Choroid plexus epithelial cell (primary cell): ENCODE measurements around the gene CSN1S1.
"Not testable (repeated sequence)": the region's sequence is repeated elsewhere in the genome, so short reads cannot be mapped to it uniquely, and the experiment has no call there.

Source experiments
- DNase-seq: peaks from one replicate; pipeline ENCODE4 v3.0.0-alpha.2; 2010; ENCODE audit warnings: low read depth
- H3K4me3 ChIP-seq: 2 replicates; pipeline ENCODE4 v1.5.1; 2011; ENCODE audit warnings: low read depth, mild to moderate bottlenecking, control low read depth, low read length, moderate library complexity
- TF ChIP-seq, protein P1 (sequence below): conservative IDR thresholded peaks from 2 replicates; pipeline ENCODE4 v1.5.1; 2011; ENCODE audit warnings: low read depth, mild to moderate bottlenecking, control low read depth, inconsistent platforms, low read length, moderate library complexity

CSN1S1 gene

DNA sequence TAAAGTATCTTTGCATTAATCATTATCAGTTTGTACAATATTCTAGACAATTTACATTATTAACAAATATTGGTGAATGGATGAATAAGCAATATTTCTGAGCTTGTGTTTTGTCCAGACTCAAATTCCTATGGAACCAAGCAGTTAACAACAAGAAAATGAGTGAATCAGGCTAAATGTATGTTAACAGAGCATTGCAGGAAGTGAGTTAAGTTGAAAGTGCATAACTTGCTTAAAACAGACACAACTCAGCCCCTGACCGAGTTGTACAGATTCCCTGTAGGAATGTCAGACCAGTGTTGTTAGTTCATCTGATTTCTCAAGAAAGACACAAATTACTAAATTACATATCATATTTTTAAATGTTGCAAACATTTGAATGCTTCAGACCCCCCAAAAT is 23.7 kb upstream of the CSN1S1 start:
- peak; percentile 80 for DNase-seq
- TF ChIP-seq, protein P1, sequence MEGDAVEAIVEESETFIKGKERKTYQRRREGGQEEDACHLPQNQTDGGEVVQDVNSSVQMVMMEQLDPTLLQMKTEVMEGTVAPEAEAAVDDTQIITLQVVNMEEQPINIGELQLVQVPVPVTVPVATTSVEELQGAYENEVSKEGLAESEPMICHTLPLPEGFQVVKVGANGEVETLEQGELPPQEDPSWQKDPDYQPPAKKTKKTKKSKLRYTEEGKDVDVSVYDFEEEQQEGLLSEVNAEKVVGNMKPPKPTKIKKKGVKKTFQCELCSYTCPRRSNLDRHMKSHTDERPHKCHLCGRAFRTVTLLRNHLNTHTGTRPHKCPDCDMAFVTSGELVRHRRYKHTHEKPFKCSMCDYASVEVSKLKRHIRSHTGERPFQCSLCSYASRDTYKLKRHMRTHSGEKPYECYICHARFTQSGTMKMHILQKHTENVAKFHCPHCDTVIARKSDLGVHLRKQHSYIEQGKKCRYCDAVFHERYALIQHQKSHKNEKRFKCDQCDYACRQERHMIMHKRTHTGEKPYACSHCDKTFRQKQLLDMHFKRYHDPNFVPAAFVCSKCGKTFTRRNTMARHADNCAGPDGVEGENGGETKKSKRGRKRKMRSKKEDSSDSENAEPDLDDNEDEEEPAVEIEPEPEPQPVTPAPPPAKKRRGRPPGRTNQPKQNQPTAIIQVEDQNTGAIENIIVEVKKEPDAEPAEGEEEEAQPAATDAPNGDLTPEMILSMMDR, result no peak

DNA sequence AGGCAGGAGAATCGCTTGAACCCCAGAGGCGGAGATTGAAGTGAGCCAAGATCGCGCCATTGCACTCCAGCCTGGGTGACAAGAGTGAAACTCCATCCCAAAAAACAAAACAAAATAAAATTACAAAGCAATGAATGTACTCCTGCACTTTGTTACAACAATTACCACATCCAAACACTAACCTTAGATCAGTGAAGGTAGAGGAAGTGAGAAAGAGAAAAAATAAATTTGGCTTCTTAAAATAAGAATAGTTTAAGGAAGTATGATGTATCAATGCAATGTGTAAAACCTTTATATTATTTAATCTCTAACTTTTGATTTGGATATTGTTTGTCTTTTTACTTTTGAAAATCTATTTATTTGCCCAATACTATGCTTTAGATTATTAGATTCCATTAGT is 21.7 kb upstream of the CSN1S1 start:
- DNase-seq, result no peak
- TF ChIP-seq, protein P1, result no peak
- H3K4me3 ChIP-seq, result no peak overlapping the region

More for the DNA sequence above, 23.7 kb upstream of the CSN1S1 start:
- no peak overlapping the region for H3K4me3 ChIP-seq

DNA sequence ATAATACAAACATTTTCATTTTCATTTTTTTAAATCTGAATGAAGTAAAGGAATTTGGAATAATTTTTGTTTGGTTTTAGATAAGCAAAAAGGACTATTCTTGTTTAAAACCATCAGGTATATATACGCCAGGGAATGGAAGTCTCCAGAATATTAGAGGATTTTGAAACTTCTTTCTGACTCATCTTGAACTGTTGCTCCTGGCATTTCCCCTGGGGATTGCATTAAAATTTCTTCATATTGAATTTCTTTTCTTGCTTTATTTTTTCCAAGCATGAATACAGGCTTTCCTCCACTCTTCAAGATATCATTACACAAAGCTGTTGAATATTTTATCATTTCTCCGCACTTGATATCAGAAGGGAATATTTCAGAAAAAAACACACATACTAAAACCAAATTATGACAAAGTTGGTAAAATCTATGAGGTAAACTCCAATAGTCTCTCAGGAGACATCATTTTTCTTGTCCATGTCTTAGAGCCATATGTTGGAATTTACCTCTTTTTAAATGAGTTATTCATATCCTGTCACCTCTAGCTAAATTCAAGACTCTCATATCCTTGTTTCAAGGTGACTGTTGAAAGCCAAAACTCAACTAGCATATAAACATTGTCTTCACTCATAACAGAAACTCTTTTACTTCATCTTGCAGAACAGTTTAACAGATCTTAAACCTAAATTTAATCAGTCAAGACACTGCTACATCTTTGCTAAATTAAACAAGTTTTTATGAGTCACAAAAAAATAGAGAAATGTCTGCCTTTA is 20.7 kb upstream of the CSN1S1 start:
- peak; percentile 93 for DNase-seq
- TF ChIP-seq, protein P1, result no peak
- H3K4me3 ChIP-seq, result no peak overlapping the region

DNA sequence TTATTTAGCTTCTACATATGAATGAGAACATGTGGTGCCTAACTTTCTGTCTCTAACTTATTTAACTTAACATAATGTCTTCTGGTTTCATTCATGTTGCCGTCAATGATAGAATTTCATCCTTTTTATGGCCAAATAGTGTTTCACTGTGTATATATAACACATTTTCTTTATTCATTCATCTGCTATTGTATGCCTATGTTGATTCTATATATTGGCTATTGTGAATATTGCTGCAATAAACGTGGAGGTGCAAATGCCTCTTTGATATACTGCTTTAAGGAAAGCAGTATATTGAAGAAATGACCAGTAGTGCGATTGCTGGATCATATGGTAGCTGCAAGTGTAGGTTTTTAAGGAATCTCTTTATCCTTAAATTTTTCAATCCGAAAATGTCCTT is 10.0 kb upstream of the CSN1S1 start:
- TF ChIP-seq, protein P1, result no peak
- DNase-seq, result no peak
- H3K4me3 ChIP-seq, result no peak overlapping the region

DNA sequence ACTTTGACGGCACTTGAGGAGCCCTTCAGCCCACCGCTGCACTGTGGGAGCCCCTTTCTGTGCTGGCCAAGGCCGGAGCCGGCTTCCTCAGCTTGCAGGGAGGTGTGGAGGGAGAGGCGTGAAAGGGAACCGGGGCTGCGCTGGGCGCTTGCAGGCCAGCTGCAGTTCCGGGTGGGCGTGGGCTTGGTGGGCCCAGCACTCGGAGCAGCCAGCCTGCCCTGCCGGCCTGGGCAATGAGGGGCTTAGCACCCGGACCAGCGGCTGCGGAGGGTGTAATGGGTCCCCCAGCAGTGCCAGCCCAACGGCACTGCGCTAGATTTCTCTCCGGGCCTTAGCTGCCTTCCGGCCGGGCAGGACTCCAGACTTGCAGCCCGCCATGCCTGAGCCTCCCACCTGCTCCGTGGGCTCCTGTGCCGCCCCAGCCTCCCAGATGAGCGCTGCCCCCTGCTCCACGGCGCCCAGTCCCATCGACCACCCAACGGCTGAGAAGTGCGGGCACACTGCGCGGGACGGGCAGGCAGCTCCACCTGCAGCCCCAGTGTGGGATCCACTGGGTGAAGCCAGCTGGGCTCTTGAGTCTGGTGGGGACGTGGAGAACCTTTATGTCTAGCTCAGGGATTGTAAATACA is 7.0 kb upstream of the CSN1S1 start:
- H3K4me3 ChIP-seq, DNase-seq: not testable (repeated sequence)

DNA sequence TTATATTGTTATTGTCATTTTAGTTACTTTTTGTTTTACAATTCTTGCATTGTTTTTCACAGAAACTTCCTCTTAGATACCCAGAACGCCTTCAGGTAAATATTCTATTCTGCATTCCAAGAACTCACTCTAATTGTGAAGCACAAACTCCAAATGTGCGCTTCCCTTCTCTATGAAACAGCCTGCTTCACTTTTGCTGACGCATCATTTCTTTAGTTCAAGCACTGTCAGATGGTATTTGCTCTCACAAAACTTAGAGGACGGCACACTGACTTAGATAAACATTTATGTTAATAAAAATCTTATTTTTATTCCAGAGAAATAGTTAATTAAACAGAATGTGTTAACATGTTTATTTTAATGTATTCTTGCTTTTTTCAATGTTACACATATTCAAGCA is 3.3 kb downstream of the CSN1S1 start:
- H3K4me3 ChIP-seq, result no peak overlapping the region
- peak; percentile 25 for DNase-seq
- TF ChIP-seq, protein P1, result no peak

DNA sequence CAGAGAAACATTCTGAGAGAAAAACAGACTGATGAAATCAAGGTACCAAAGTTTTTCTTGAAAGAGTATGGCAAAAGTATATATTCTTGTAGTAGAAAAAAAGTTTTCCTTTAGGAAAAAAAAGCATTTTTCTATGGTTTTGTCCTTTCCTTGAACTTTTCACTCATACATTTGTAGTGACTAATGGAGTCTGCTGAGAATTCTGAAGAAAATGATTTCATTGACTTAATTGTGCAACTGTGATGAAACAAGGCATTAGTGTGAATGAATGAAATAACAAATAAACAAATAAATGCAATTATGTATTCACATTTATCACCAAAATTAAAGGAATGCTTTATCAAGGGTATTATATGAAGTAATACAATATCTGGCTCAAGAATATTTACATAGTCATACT is 5.7 kb downstream of the CSN1S1 start:
- TF ChIP-seq, protein P1, result no peak
- H3K4me3 ChIP-seq, result no peak overlapping the region
- peak; percentile 71 for DNase-seq
